ENCODE results near the gene RAC3.
A peak's percentile ranks its signal among the peaks of the same experiment; 100 is the strongest.

Gene RAC3

DNA sequence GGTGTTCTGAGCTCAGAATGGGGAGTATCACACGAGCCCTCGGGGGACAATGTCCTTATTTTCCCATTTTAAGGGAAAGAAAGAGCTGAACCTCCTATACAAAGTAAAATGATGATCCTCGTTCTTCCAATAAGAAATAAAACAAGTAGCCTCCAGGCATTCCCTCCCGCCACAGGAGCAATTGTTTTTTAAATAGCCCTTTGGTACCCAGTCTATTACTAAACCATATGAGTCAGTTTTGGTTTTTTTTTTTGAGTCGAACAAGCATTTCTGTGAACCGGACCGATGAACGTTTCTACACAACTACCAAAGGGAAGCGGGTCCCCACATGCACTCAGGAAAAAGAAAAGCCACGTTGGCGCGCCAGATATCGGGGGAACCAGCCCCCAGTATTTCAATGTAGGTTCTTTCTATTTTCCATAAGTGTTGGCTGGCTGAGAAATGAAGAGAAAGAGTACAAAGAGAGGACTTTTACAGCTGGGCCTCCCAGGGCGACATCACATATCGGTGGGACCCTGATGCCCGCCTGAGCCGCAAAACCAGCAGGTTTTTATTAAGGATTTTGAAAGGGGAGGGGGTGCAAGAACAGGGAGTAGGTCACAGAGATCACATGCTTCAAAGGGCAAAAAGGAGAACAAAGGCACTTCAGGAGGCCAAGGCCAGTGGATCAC, 9.8 kb downstream of the RAC3 start:
- peak; percentile 37 for DNase-seq (ENCODE audit: low read depth)

GRCh38 chr17:82042649-82043048, 11.2 kb downstream of the RAC3 start:
- DNase-seq (ENCODE audit: low read depth): no peak

DNA sequence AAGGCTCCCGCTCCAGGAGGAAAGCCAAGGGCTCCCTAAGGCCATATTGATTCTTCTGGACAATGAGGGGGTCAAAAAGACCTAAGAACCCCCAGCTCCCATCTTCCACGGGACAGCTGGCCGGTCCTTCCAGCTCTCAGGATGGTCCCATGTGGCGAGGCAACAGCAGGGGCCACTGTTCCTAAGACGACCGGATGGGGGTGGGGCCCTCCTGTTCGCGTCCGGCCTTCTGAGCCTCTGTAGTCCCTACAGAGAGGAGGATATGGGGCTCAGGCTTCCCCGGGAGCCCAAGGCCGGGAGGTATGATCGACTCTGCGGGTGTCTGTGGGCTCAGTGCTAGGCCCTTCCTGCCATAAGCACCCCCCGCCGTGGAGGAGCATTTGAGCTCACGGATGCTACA, 12.0 kb downstream of the RAC3 start:
- no peak for DNase-seq (ENCODE audit: low read depth)

GRCh38 chr17:82045936-82046484, 14.5 kb downstream of the RAC3 start:
- DNase-seq (ENCODE audit: low read depth): no peak

DNA sequence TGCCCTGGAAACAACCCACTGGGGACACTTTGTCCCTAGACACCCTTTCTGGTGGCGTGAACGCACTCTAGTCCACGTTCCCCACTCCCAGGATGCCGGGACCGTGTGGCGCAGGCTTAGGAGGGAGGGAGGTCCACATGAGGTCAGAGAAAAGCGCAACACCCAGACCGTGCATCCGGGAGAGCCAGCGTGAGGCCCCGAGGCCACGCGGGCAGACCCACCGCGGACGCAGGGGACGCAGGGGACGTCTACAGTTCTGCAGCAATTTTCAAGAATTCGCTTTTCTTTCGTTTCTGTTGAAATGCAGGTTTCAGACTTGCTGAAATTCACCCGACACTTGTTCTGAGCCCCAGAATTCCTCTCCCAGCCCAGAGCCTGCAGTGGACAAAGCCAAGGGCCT, 15.4 kb downstream of the RAC3 start:
- DNase-seq (ENCODE audit: low read depth): no peak

GRCh38 chr17:82047379-82047778, 15.9 kb downstream of the RAC3 start:
- DNase-seq (ENCODE audit: low read depth): no peak

DNA sequence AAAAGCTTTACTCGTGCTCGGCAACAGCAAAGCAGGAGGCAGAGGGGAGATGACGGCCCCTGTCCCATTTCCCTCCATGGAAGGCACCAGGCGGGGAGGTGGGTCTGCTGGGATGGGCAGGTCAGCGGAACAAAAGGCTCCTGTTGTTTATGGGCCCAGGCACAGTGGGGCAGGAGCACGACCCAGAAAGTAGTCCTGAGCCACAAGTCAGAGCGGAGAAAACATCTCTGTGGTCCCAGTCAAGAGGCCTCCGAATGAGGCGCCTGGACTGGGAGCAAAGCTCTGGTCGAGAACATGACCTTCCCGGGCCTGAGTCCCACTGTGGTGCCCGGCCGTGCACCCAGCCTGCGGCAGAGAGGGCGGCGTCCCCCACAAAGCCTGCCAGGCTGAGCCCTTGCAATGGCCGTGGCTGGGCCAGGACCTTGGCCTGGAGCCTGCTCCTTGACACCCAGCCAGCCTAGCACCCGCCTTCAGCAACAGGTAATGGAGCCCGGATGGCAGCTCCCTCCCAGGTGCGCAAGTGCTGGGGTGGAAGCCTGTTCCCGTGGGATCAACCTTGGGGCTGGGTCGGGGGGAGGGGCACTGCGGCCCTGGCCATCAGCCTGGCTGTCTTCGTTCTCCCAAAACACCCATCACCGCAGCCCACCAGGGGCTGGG, 16.6 kb downstream of the RAC3 start:
- DNase-seq (ENCODE audit: low read depth): no peak

DNA sequence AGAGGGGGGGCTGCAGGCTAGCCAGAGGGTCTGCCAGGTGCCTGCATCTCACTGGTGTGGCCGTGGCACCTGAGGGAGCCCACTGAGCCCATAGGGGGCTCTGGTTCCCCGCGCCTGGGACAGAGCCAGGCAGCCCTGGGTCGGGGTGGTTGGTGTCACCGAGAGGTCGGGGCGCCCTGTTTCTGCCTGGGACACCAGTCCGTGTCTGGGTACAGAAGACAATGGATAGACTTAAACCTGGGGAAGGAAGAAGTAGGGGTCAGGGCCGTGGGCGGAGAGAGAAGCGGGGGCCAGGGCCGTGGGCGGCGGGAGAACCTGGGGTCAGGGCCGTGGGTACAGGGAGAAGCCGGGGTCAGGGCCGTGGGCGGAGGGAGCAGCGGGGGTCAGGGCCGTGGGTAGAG, 17.1 kb downstream of the RAC3 start:
- no peak for DNase-seq (ENCODE audit: low read depth)

DNA sequence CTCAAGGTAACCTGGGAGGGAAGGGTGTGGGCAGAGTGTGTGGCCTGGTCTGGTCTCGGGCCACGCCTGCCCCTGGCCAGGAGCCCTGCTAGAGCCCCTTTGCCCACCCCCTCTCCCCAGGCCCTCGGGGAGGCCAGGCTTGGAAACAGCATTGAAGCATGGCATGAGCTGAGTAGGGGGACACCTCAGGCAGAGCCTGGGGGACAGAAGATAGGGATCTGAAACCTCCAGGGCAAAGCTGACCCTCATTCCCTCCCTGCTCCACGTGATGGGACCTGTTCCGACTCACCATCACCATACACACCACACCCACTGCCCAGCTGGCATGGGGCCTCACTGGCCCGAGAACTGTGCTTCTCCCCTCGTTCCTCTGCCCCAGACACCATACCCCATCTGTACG, 17.6 kb downstream of the RAC3 start:
- DNase-seq (ENCODE audit: low read depth): no peak

GRCh38 chr17:82049521-82049971, 18.1 kb downstream of the RAC3 start:
- DNase-seq (ENCODE audit: low read depth): no peak

GRCh38 chr17:82050152-82050760, 18.8 kb downstream of the RAC3 start:
- no peak for DNase-seq (ENCODE audit: low read depth)

- DNase-seq (ENCODE audit: low read depth): no peak
These were observed 19.5 kb downstream of the RAC3 start for GRCh38 chr17:82050761-82051641.

DNA sequence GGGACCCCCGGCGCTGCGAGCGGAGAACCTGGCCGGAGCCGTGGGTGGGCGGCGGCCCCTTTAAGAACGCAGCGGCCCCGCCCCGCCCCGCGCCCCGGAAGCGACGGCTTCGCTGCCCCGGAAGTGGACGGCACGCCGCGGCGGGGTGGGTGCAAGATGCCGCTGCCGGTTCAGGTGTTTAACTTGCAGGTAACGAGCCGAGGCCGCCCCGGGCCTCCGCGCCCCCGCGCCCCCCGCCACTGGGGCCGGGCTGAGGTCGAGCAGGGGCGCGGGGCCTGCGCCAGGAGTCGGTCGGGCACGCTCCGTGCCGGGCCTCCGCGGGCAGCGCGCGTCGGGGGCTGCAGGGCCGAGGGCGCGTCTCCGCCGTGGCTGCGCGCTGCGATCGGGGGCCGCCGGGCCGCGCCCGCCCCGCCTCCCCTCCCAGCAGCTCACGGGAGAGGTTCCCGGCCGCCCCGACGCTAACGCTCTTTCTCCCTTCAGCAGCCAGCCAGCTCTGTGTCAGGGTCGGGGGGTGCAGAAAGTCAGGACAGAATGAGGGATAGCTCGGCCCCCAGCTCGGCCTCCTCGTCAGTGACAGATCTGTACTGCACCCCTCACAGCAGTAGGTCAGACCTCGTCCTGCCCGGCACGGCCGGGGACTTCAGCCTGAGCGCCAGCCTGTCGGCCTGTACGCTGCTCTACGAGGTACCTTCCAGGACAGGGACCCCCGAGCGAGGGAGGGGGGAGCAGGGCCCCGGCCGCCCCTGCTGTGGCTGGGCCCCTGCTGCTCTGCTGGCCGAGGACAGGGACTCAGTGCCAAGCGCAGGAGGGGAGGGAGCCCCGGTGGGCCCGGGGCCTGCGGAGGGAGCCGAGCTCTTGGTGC, 20.5 kb downstream of the RAC3 start, which contains the start of the genes GPS1 and RFNG:
Gene GPS1, plus strand, starts transcription at position 123 of the 862 bp plus-strand sequence. Its CDS starts 34 bp downstream, at position 157.
Gene RFNG, minus strand, starts transcription at position 36 of the 862 bp plus-strand sequence. CDS start 45 bp downstream, outside the sequence.
- peak; percentile 41 for DNase-seq (ENCODE audit: low read depth)

GRCh38 chr17:82052638-82053059, 21.2 kb downstream of the RAC3 start:
- DNase-seq (ENCODE audit: low read depth): no peak

DNA sequence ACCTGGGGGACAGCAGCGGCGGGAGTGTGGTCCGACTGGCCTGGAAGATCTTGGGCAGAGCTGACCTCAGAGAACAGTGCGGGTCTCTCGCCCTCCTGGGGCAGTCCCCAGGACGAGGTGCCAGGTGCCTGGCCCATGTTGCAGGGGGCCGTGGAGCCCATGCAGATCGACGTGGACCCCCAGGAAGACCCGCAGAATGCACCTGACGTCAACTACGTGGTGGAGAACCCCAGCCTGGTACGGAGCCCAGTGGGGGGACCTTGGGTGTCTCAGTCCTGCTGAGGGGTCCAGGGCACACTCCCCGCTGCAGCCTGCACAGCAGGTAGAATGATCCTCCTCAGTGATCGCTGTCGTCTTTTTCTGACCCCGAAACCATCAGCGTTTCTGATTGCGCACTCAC, 21.7 kb downstream of the RAC3 start:
- no peak for DNase-seq (ENCODE audit: low read depth)

GRCh38 chr17:82053556-82054263, 22.2 kb downstream of the RAC3 start:
- no peak for DNase-seq (ENCODE audit: low read depth)

DNA sequence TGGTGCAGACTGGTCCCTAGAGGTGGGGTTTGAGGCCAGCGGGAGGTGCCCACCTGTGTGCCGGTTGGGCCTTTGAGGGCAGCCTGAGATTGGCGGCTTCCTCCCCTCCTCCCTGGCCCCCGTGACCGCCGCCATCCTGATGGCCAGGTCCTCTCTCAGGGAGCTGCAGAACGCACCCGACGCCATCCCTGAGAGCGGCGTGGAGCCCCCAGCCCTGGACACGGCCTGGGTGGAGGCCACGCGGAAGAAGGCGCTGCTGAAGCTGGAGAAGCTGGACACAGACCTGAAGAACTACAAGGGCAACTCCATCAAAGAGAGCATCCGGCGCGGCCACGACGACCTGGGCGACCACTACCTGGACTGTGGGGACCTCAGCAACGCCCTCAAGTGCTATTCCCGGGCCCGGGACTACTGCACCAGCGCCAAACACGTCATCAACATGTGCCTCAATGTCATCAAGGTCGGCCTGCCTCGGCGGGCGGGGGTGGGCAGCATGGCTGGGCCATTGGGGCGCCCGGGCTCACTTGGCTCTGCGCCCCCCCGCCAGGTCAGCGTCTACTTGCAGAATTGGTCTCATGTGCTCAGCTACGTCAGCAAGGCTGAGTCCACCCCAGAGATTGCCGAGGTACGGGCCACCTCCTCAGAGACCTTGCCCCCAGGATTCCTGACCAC, 23.0 kb downstream of the RAC3 start:
- no peak for DNase-seq (ENCODE audit: low read depth)

- DNase-seq (ENCODE audit: low read depth): no peak
These were observed 23.8 kb downstream of the RAC3 start for GRCh38 chr17:82055023-82055964.

Measured in amniotic epithelial cell (primary cell).